SJCRH30 (cell line): Measurements from ENCODE around the gene CDH4. TPM values are rescaled to one million over a fixed set of nuclear protein-coding genes. Genes with fewer than 3 reads are reported as not detected.

ENCODE experiments used
- DNase-seq, 2 experiments: peaks; one replicate each; pipeline ENCODE4 v3.0.0-alpha.2; 2015 to 2020
- H3K27ac ChIP-seq: fragments of 250-450 bp; sonication (Bioruptor Pico); 2 replicates; pipeline ENCODE4 v1.5.1; 2020; ENCODE audit warnings: mild to moderate bottlenecking, moderate library complexity
- H3K27me3 ChIP-seq: fragments of 250-450 bp; sonication (Bioruptor Pico); 2 replicates; pipeline ENCODE4 v1.5.1; 2020; ENCODE audit warnings: mild to moderate bottlenecking, moderate library complexity
- H3K36me3 ChIP-seq: fragments of 250-450 bp; sonication (Bioruptor Pico); 2 replicates; pipeline ENCODE4 v1.5.1; 2020; ENCODE audit warnings: mild to moderate bottlenecking, moderate library complexity
- H3K4me1 ChIP-seq: fragments of 250-450 bp; sonication (Bioruptor Pico); 2 replicates; pipeline ENCODE4 v1.5.1; 2020; ENCODE audit warnings: mild to moderate bottlenecking, moderate library complexity
- H3K4me3 ChIP-seq: fragments of 250-450 bp; sonication (Bioruptor Pico); 2 replicates; pipeline ENCODE4 v1.5.1; 2020; ENCODE audit warnings: mild to moderate bottlenecking, moderate library complexity
- H3K9me3 ChIP-seq: fragments of 250-450 bp; sonication (Bioruptor Pico); replicated peaks from 2 replicates; pipeline ENCODE4 v1.5.1; 2020; ENCODE audit warnings: mild to moderate bottlenecking, moderate library complexity
- total RNA-seq: library from RNA; depleted of rRNA; stranded (reverse); fragments of >200 nt; shearing (Covaris generic); gene quantifications from 2 replicates; pipeline ENCODE4 v1.2.3, GENCODE V29; 2014

Gene CDH4
- total RNA-seq, 1 experiment from 2014 or later, result 0.06 TPM

DNA sequence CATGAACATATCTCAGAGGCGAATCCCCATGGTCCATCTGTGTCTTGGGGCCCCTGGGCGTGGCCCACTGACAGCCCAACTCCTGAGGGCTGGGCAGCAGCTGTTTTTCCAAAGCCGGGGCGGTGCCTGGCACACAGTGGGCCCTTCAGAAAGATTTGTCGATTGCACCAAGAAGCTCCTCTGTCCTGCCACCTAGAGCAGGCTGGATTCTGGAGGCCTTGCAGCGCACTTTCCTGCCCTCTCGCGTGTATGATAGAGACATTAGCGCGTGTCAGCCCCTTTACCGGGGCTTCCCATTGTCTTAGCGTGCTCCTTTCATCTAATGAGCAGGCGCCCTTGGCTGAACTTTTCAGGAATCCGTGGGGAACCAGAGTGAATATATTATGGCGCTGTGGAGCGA, 45.4 kb downstream of the CDH4 start:
- Histone ChIP-seq H3K4me1 (0 out of 2 replicates have a peak, but pooled peaks cover 5% of the 10 kb centered on the region), H3K4me3 (no peak overlapping the region), H3K27me3 (peaks cover 23% of the 10 kb centered on the region), H3K27ac (no peak overlapping the region), H3K36me3 (no peaks in the 10 kb centered on the region), H3K9me3 (no peaks in the 10 kb centered on the region)
- no peak for DNase-seq

GRCh38 chr20:61297986-61298385, 45.9 kb downstream of the CDH4 start:
- Histone ChIP-seq H3K4me3 (no peak overlapping the region), H3K4me1 (0 out of 2 replicates have a peak, but pooled peaks cover 5% of the 10 kb centered on the region), H3K9me3 (no peaks in the 10 kb centered on the region), H3K27me3 (peaks cover 25% of the 10 kb centered on the region), H3K27ac (no peak overlapping the region), H3K36me3 (no peaks in the 10 kb centered on the region)
- DNase-seq, result no peak

GRCh38 chr20:61298661-61299060, 46.6 kb downstream of the CDH4 start:
- H3K36me3 ChIP-seq, result no peaks in the 10 kb centered on the region
- H3K4me3 ChIP-seq, result no peak overlapping the region
- no peak overlapping the region for H3K27ac ChIP-seq
- H3K27me3 ChIP-seq, result peaks cover 22% of the 10 kb centered on the region
- H3K4me1 ChIP-seq, result 0 out of 2 replicates have a peak, but pooled peaks cover 5% of the 10 kb centered on the region
- DNase-seq, result no peak
- H3K9me3 ChIP-seq, result no peaks in the 10 kb centered on the region

DNA sequence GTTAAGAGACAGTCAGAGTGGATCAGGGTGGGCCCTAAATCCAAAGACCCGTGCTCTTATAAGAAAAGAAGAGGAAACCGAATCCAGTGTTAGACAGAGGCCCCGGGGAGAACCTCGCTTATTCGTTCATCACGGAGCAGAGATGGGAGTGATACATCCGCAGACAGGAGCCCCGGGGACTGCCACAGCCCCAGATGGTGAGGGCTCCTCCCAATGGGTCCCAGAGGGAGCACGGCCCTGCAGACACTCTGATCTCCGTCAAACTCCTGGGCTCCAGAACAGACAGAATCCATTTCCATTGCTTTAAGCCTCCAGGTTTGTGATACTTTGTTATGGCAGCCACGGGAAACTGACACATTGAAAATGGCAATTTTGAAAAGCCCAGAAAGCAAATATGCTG, 47.0 kb downstream of the CDH4 start:
- H3K27me3 ChIP-seq, result peaks cover 22% of the 10 kb centered on the region
- DNase-seq, result no peak

GRCh38 chr20:61299618-61300017, 47.6 kb downstream of the CDH4 start:
- H3K4me3 ChIP-seq, result no peak overlapping the region
- no peaks in the 10 kb centered on the region for H3K9me3 ChIP-seq
- no peak for DNase-seq
- peaks cover 23% of the 10 kb centered on the region for H3K27me3 ChIP-seq
- 0 out of 2 replicates have a peak, but pooled peaks cover 5% of the 10 kb centered on the region for H3K4me1 ChIP-seq
- H3K36me3 ChIP-seq, result no peaks in the 10 kb centered on the region
- H3K27ac ChIP-seq, result no peak overlapping the region

More for the DNA sequence above, 47.0 kb downstream of the CDH4 start:
- Histone ChIP-seq H3K4me3 (no peak overlapping the region), H3K4me1 (0 out of 2 replicates have a peak, but pooled peaks cover 5% of the 10 kb centered on the region), H3K9me3 (no peaks in the 10 kb centered on the region), H3K27ac (no peak overlapping the region), H3K36me3 (no peaks in the 10 kb centered on the region)

DNA sequence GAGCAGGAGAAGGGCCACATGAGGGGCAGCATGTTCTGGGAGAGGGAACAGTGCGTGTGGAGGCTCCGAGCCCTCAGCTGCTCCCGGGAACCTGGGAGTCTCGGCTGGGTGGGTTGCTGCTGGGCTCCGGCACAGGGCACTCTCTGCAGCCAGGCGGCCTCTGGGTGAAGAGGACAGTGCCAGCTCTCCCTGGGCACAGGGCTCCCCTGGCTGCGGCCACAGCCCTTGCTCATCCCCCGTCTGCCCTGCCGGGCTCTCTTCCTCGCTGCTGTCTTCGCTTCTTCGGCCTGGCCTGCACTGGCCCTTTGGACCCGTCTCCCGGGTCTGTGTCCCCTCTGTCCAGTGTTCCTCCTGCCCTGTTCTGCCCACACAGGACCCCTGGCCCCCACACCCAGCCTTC, 48.2 kb downstream of the CDH4 start:
- H3K27ac ChIP-seq, result no peak overlapping the region
- no peak overlapping the region for H3K4me3 ChIP-seq
- H3K36me3 ChIP-seq, result no peaks in the 10 kb centered on the region
- DNase-seq, result no peak
- no peaks in the 10 kb centered on the region for H3K9me3 ChIP-seq
- H3K27me3 ChIP-seq, result peaks cover 28% of the 10 kb centered on the region
- 0 out of 2 replicates have a peak, but pooled peaks cover 5% of the 10 kb centered on the region for H3K4me1 ChIP-seq

DNA sequence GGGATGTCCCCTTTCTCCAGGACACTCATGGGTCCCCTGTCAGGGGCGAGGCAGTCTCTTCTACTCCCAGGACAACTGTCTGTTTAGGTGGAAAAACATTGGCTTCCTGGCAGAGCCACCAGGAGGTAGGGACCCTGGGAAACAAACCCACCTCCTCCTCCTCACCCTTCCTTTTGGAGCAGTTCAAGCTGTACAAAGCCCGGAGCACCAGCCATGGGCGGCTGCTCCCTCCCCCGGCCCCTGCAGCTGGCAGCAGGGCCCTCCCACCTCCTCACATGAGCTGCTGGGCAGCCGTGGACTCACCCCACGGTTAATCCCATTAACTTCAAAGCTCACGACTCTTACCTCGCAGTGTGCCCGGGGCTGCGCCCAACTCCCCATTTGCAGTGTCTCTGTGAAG, 48.6 kb downstream of the CDH4 start:
- H3K36me3 ChIP-seq, result no peaks in the 10 kb centered on the region
- peaks cover 32% of the 10 kb centered on the region for H3K27me3 ChIP-seq
- H3K27ac ChIP-seq, result no peak overlapping the region
- H3K4me1 ChIP-seq, result 0 out of 2 replicates have a peak, but pooled peaks cover 2% of the 10 kb centered on the region
- H3K4me3 ChIP-seq, result no peak overlapping the region
- DNase-seq, result no peak
- H3K9me3 ChIP-seq, result no peaks in the 10 kb centered on the region

- Histone ChIP-seq H3K4me1 (no peaks in the 10 kb centered on the region), H3K27ac (no peak overlapping the region), H3K36me3 (no peaks in the 10 kb centered on the region), H3K4me3 (no peak overlapping the region), H3K27me3 (peaks cover 32% of the 10 kb centered on the region), H3K9me3 (no peaks in the 10 kb centered on the region)
- DNase-seq, result no peak
These were observed 49.9 kb downstream of the CDH4 start for GRCh38 chr20:61301711-61302525.

GRCh38 chr20:61303217-61303616, 51.2 kb downstream of the CDH4 start:
- DNase-seq, result no peak
- no peaks in the 10 kb centered on the region for H3K4me1 ChIP-seq
- H3K27ac ChIP-seq, result no peak overlapping the region
- no peak overlapping the region for H3K4me3 ChIP-seq
- no peaks in the 10 kb centered on the region for H3K36me3 ChIP-seq
- no peaks in the 10 kb centered on the region for H3K9me3 ChIP-seq
- peaks cover 38% of the 10 kb centered on the region for H3K27me3 ChIP-seq

DNA sequence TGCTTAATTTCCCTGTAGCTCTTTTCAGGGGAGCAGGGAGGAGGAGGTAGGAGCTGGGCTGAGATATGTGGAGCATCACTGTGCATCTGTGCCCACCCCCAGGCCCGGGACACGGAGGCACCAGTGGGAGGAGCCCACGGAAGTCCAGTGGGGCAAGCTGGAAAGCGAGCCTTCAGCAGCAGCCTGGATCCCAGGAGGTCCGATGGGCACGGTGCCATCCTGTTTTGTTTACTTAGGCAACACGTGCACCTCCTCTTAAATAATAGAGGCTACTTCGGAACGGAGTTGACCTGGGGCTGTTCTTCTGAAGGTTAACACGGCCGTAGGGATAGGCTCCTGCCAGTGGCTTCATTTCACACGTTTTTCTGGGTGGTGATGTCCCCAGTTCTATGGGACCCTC, 51.6 kb downstream of the CDH4 start:
- no peaks in the 10 kb centered on the region for H3K4me1 ChIP-seq
- H3K9me3 ChIP-seq, result no peaks in the 10 kb centered on the region
- peaks cover 40% of the 10 kb centered on the region for H3K27me3 ChIP-seq
- H3K4me3 ChIP-seq, result no peak overlapping the region
- no peak overlapping the region for H3K27ac ChIP-seq
- no peak for DNase-seq
- no peaks in the 10 kb centered on the region for H3K36me3 ChIP-seq

DNA sequence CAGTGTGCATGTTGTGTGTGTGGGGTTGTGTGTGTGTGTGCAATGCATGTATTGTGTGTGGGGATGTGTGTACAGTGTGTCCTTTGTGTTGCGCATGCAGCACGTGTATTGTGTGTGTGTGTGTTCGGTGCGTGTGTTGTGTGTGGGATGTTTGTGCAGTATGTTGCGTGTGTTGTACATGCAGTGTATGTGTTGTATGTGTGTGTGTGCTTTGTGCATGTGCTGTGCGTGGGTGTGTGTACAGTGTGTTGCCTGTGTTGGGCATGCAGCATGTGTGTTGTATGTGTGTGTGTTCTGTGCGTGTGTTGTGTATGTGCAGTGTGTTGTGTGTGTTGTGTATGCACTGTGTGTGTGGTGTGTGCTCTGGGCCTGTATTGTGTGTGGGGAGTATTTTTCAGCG, 52.7 kb downstream of the CDH4 start:
- Histone ChIP-seq H3K27me3 (peaks cover 44% of the 10 kb centered on the region), H3K4me3 (no peak overlapping the region), H3K36me3 (no peaks in the 10 kb centered on the region), H3K9me3 (no peaks in the 10 kb centered on the region), H3K4me1 (no peaks in the 10 kb centered on the region), H3K27ac (no peak overlapping the region)
- no peak for DNase-seq

DNA sequence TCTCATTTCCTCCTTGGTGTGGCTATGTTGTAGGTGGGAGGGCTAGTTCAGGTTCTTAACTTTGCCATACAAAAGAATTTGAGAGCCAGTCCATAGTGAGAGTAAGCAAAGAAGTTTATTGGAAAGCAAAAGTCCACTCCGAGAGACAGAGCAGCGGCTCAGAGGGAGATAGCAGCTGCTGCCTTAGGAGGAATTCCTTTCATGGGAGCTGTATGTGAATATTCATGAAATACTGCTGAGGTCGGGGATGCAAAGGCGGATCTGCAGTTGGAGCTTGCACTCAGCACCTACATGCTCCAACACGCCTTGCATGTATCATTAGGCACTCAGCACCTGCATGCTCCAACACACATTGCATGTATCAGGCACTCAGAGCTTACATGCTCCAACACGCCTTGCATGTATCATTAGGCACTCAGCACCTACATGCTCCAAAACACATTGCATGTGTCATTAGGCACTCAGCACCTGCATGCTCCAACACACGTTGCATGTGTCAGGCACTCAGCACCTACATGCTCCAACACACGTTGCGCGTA, 54.9 kb downstream of the CDH4 start:
- Histone ChIP-seq H3K36me3 (no peaks in the 10 kb centered on the region), H3K27me3 (peaks cover 29% of the 10 kb centered on the region), H3K27ac (no peak overlapping the region), H3K9me3 (no peaks in the 10 kb centered on the region), H3K4me3 (no peak overlapping the region), H3K4me1 (no peaks in the 10 kb centered on the region)
- no peak for DNase-seq

- no peaks in the 10 kb centered on the region for H3K4me1 ChIP-seq
These were observed 55.8 kb downstream of the CDH4 start for GRCh38 chr20:61307686-61308476.

DNA sequence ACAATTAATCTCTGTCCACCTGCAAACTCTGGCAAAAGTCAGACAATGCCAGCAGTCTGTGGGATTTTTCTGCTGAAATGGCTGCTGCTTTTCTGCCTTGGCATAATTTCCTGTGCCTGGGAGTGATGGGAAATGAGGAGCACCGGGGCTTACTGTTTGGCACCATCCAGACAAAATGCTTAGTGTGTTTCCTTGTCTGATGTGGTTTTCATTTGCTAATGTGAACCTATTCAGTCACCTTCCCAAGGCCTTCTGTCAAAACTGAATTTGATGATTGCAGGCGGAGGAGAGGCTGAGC, 56.4 kb downstream of the CDH4 start:
- no peak overlapping the region for H3K4me3 ChIP-seq
- H3K27me3 ChIP-seq, result peaks cover 22% of the 10 kb centered on the region
- DNase-seq, result no peak
- no peaks in the 10 kb centered on the region for H3K36me3 ChIP-seq
- no peak overlapping the region for H3K27ac ChIP-seq
- H3K4me1 ChIP-seq, result no peaks in the 10 kb centered on the region
- no peaks in the 10 kb centered on the region for H3K9me3 ChIP-seq

More at GRCh38 chr20:61307686-61308476, 55.8 kb downstream of the CDH4 start:
- Histone ChIP-seq H3K27me3 (peaks cover 22% of the 10 kb centered on the region; the same call in 1 of the 2 replicates), H3K36me3 (no peaks in the 10 kb centered on the region), H3K27ac (no peak overlapping the region), H3K9me3 (no peaks in the 10 kb centered on the region), H3K4me3 (no peak overlapping the region)
- no peak for DNase-seq

- DNase-seq, result no peak
- H3K4me1 ChIP-seq, result no peaks in the 10 kb centered on the region
- H3K27ac ChIP-seq, result no peak overlapping the region
- no peaks in the 10 kb centered on the region for H3K36me3 ChIP-seq
- H3K27me3 ChIP-seq, result peaks cover 16% of the 10 kb centered on the region
- no peak overlapping the region for H3K4me3 ChIP-seq
- no peaks in the 10 kb centered on the region for H3K9me3 ChIP-seq
These were observed 58.9 kb downstream of the CDH4 start for GRCh38 chr20:61310954-61311353.
